ENCODE measurements around the gene NUDT5. TPM values are rescaled to one million over a fixed set of nuclear protein-coding genes. Genes with fewer than 3 reads are reported as not detected.

Gene NUDT5
- total RNA-seq, 3 donors from 2014 or later: 104 to 109 (median 105) TPM

DNA sequence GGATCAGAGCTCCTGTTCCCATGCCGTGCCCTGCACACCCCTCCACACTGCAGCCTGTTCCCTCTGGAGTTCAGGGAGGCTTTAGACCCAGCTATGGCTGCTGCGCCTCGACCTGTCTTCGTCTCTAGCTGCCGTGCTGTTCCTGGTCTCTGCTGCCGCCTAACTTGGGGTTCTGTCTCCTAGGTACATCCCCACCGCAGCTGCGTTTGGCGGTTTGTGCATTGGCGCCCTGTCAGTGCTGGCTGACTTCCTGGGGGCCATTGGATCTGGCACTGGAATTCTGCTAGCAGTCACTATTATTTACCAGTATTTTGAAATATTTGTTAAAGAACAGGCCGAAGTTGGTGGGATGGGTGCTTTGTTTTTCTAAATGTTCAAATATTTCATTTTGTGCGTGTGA lies 31.6 kb downstream of the NUDT5 start:
- Mint-ChIP-seq H3K36me3 (ENCODE audit: insufficient read depth) (peaks cover 39% of the 10 kb centered on the region), H3K4me3 (no peak overlapping the region), H3K9me3 (no peaks in the 10 kb centered on the region), H3K4me1 (ENCODE audit: low read depth) (no peaks in the 10 kb centered on the region), H3K27me3 (ENCODE audit: low read depth) (no peaks in the 10 kb centered on the region)
- DNase-seq (no peak), ATAC-seq (no peak)

DNA sequence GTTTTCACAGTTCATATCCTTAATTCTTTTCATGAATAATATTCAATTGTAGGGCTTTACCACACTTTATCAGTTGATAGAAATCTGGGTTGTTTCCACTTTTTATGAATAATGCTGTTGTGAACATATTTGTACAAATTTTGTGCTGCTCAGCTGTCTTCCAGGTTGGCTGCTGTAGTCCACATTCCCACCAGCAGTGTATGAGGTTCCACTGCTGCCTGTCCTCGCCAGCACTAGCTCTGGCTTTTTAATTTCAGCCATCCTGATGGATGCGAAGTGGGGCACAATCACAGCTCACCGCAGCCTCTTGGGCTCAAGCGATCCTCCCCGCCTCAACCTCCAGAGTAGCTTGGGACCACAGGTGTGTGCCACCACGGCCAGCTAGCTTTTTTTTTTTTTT lies 32.8 kb downstream of the NUDT5 start:
- no peaks in the 10 kb centered on the region for H3K4me1 Mint-ChIP-seq (ENCODE audit: low read depth)
- ATAC-seq: no peak
- no peak overlapping the region for H3K4me3 Mint-ChIP-seq
- H3K36me3 Mint-ChIP-seq (ENCODE audit: insufficient read depth): peaks cover 38% of the 10 kb centered on the region
- H3K27me3 Mint-ChIP-seq (ENCODE audit: low read depth): no peaks in the 10 kb centered on the region
- H3K9me3 Mint-ChIP-seq: no peaks in the 10 kb centered on the region
- no peak for DNase-seq

DNA sequence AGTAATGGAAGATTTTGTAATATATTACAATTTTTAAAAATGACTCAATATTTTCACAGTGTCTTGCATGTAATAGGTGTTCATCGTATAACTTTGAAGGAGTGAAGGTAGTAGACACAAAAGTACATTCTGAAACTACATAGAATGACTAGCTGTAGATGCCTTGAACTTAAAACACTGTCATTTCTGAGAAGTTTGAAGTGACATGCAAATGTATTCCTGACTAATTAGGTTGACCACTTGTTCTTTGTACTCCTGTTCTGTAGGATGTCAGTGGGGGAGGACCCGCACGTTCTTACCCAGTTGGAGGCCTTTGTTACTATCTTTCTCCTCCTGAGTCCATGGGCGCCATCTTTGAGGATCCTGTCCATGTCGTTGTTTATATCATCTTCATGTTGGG lies 35.0 kb downstream of the NUDT5 start:
- Mint-ChIP-seq H3K9me3 (no peaks in the 10 kb centered on the region), H3K4me3 (no peak overlapping the region), H3K27me3 (ENCODE audit: low read depth) (no peaks in the 10 kb centered on the region), H3K4me1 (ENCODE audit: low read depth) (no peaks in the 10 kb centered on the region), H3K36me3 (ENCODE audit: insufficient read depth) (peaks cover 35% of the 10 kb centered on the region)
- DNase-seq (no peak), ATAC-seq (no peak)

DNA sequence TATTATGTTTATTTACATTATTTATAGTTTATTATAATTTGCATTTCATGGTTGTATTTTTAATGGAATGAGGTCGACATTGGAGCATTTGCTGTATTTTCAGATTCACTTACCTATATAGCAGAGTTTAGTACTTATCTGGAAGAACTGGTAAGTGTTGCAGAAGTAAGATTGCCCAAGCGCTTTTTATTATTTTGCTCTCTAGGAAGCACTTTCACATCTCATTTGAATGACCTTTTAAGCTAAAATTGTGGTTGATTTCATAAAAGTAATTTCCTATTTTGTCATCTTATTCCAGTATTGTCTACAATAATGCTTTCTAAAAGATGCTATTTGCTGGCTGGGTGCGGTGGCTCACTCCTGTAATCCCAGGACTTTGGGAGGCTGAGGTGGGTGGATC lies 37.6 kb downstream of the NUDT5 start:
- Mint-ChIP-seq H3K27me3 (ENCODE audit: low read depth) (no peaks in the 10 kb centered on the region), H3K4me1 (ENCODE audit: low read depth) (no peaks in the 10 kb centered on the region), H3K36me3 (ENCODE audit: insufficient read depth) (peaks cover 31% of the 10 kb centered on the region), H3K9me3 (no peaks in the 10 kb centered on the region), H3K4me3 (no peak overlapping the region)
- DNase-seq (no peak), ATAC-seq (no peak)

DNA sequence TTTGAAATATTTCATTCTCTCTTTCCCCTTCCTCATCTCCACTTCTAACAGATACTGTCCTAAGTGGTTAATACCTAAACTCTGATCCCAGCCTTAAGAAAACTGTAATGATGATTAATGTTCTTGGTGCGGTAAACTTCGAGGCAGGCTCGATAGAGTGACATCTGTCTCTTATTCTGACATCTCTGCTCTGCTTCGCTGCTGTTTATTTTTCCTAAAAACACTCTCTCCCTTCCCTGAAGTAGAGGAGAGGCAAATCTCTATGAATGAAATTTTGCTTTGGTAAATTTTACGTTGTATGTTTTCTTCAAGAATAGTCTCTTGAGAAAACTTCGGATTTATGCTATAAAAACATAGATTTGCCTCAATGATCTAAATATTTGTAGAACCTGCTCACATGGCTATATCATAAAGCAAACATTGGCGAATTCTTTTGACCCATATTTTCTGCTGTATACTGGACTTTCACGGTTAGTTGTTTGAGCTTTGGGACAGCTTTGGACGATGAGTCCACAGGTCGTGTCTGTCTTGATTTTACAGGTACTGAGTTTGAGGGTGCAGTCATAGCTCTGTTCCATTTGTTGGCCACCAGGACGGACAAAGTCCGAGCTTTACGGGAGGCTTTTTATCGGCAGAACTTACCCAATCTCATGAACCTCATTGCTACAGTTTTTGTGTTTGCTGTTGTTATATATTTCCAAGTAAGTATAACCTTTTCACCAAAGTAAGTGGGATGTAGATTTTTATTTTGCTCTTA lies 39.1 kb downstream of the NUDT5 start:
- Mint-ChIP-seq H3K27me3 (ENCODE audit: low read depth) (no peaks in the 10 kb centered on the region), H3K9me3 (no peaks in the 10 kb centered on the region), H3K4me3 (no peak overlapping the region), H3K4me1 (ENCODE audit: low read depth) (no peaks in the 10 kb centered on the region), H3K36me3 (ENCODE audit: insufficient read depth) (peaks cover 23% of the 10 kb centered on the region)
- ATAC-seq: no peak
- no peak for DNase-seq

DNA sequence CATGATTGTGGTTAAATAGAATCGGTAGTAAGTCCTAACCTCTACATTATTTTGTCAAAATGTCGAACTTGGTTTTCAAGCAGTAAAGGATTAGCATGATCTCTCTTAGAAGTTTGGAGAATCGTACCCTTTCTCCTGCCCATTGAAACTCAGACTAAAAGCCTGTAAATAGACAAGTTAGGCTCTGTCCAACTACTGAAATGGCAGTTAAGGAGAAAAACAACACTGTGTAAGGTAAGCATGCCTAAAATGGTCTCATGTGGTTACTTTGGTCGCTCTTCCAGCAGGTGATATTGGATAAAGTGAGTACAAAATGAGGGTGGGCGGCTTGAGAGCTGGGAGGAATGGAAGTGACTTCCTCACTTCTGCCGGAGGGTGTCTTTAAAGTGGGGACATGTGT lies 41.2 kb downstream of the NUDT5 start:
- no peak for ATAC-seq
- peaks cover 24% of the 10 kb centered on the region for H3K36me3 Mint-ChIP-seq (ENCODE audit: insufficient read depth)

DNA sequence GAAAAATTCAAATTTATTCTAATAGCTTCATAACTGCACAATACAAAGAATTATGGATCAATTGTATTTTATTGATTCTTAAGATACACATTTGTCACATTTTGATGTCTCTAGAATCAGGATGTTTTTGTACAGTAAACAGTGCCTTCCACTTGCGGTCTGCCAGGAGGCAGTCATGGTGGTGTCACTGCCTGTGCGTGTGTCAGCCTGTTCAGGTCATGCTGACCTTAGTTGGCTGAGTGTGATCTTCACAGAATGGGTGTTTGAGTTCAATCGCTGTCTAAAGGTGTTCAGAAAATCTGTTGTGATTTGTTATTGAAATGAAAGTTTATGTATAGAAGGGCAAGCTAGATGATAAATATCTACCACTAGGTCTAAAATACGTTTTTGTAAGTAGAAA lies 45.5 kb downstream of the NUDT5 start:
- peaks cover 23% of the 10 kb centered on the region for H3K36me3 Mint-ChIP-seq (ENCODE audit: insufficient read depth)
- no peaks in the 10 kb centered on the region for H3K27me3 Mint-ChIP-seq (ENCODE audit: low read depth)
- no peaks in the 10 kb centered on the region for H3K4me1 Mint-ChIP-seq (ENCODE audit: low read depth)
- no peaks in the 10 kb centered on the region for H3K9me3 Mint-ChIP-seq
- DNase-seq: no peak
- no peak overlapping the region for H3K4me3 Mint-ChIP-seq
- no peak for ATAC-seq

More for the DNA sequence above, 41.2 kb downstream of the NUDT5 start:
- Mint-ChIP-seq H3K9me3 (no peaks in the 10 kb centered on the region), H3K4me1 (ENCODE audit: low read depth) (no peaks in the 10 kb centered on the region), H3K4me3 (no peak overlapping the region), H3K27me3 (ENCODE audit: low read depth) (no peaks in the 10 kb centered on the region)
- no peak for DNase-seq

DNA sequence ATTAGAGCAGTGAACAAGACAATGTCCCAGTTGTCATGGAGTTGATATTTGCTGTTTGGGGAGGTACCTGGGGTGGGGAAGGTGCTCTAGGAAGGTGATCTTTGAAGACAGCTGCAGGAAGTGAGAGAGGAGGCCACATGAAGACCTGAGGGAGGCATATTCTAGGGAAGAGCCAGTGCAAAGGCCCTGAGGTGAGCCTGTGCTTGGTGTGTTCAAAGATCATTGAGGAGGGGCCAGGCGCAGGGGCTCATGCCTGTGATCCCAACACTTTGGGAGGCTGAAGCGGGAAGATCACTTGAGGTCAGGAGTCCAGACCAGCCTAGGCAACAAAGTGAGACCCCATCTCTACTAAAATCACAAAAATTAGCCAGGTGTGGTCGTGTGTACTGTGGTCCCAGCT lies 51.2 kb downstream of the NUDT5 start:
- no peaks in the 10 kb centered on the region for H3K4me1 Mint-ChIP-seq (ENCODE audit: low read depth)
- no peak for DNase-seq
- H3K36me3 Mint-ChIP-seq (ENCODE audit: insufficient read depth): peaks cover 32% of the 10 kb centered on the region
- H3K4me3 Mint-ChIP-seq: no peak overlapping the region
- H3K9me3 Mint-ChIP-seq: no peaks in the 10 kb centered on the region
- no peak for ATAC-seq
- no peaks in the 10 kb centered on the region for H3K27me3 Mint-ChIP-seq (ENCODE audit: low read depth)

DNA sequence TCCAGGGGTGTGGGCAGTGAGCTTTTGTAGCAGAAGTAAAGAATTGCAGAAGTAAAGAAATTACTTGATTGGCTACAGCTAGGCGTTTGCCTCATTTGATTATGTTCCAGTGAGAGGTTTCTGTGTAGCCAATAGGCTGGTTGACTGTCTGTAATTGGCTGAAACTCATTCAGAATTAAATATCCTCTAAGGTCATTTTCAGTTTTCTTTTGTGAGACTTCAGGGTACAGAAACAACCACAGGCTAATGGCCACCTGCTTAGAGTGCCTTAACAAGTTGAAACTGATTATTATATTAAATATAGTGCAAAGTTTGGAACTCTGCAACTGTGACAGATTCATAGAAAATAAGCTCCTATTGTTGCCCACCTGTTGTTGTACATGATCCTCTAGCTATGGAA lies 55.7 kb downstream of the NUDT5 start:
- no peak for DNase-seq
- Mint-ChIP-seq H3K4me1 (ENCODE audit: low read depth) (no peaks in the 10 kb centered on the region), H3K9me3 (no peaks in the 10 kb centered on the region), H3K4me3 (no peak overlapping the region), H3K27me3 (ENCODE audit: low read depth) (no peaks in the 10 kb centered on the region), H3K36me3 (ENCODE audit: insufficient read depth) (peaks cover 35% of the 10 kb centered on the region)
- ATAC-seq: no peak

DNA sequence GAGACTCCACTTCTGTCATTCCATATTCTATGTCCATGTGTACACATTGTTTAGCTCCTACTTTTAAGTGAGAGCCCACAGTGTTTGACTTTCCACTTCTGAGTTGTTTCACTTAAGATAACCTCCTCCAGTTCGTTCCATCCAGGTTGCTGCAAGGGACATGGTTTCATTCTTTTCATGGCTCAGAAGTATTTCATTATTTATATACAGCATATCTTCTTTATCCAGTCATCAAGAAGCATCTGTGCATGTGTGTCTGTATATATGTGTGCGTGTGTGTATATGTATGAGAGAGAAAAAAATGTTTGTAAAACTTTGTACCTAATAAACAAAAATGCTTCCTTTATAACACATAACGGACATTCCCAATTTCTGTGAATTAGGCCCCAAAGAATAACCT lies 60.1 kb downstream of the NUDT5 start:
- DNase-seq (no peak), ATAC-seq (no peak)
- Mint-ChIP-seq H3K36me3 (ENCODE audit: insufficient read depth) (peaks cover 14% of the 10 kb centered on the region), H3K27me3 (ENCODE audit: low read depth) (no peaks in the 10 kb centered on the region), H3K4me3 (no peak overlapping the region), H3K9me3 (no peaks in the 10 kb centered on the region), H3K4me1 (ENCODE audit: low read depth) (peaks cover 10% of the 10 kb centered on the region)

DNA sequence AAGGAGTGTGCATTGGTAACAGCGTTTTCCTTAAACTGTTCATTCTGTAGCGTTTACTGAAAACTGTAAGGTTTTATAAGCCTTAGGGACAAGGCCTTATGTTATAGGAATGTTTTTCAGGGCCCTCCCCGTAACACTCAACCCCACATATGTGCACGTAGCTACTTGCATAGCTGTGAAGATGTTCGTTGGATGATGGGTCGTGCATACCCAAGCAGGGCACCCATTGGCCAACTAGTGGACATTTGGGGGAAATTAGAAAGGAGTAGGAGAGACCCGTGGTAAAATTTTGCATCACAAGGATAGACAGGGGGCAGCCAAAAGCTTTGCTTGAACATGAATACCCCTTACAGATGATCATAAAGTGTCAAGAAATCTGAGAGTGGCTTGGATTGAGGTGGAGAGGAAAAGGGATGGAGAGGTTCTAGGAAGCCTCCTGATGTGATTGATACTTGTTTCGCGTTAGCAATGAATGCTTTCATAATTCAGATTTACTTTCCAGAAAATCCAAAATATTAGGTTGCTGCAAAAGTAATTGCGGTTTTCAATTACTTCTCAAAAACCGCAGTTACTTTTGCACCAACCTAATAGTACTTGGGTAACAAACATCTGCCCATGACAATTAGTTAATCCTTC lies 65.3 kb downstream of the NUDT5 start:
- H3K4me3 Mint-ChIP-seq: peak overlapping the region; percentile 89
- peak in 1 of 2 donors; percentile 13 for ATAC-seq

DNA sequence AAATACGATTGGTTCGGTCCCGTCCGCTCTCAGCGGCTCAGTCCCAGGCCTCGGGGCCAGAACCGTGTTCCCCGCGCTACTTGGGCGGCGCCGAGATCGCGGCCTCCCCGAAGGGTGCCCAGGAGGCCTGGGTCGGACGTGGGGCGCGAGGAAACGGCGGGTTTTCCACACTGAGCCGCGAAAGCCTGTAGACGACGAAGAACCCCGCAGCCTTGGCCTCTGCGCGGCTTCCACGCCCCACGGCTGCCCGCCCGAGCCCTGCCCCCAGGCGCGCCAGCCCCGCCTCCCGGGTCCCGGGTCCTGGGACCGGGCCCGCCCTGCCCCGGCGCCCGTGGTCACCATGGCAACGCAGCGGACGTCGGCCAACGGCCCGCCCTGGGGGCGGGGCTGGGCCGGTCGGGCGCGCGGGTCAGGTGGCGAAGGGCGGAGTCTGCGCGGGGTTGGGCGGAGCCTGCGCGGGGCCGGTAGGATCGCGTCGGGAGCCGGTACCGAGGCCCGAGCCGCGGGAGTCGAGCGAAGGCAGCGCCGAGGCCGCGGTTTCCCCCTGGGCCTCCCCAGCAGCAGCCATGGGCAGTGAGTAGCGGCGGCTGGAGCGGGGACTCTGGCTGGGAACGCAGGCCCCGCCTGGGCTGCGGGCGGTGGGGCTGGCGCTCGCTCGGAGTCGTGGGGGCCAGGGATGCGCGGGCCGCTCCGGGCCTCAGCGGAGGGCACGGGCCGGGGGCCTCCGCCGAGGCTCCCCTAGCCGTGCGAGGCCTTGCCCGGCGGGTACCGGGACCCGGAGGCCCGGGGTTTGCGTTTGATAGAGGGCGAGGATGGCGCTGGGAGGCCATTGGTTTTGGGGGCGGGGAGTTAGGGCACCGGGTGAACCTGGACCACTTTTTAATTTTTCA lies 66.2 kb downstream of the NUDT5 start, which contains the start of gene SEC61A2:
Gene SEC61A2, plus strand, starts transcription at position 456 of the 890 bp plus-strand sequence. Its CDS starts 111 bp downstream, at position 567.
- ATAC-seq (peak; percentile 94 to 97), DNase-seq (peak; percentile 98)

More for the DNA sequence above, 65.3 kb downstream of the NUDT5 start:
- H3K9me3 Mint-ChIP-seq: no peaks in the 10 kb centered on the region
- peaks cover 21% of the 10 kb centered on the region for H3K4me1 Mint-ChIP-seq (ENCODE audit: low read depth)
- peak; percentile 14 for DNase-seq
- H3K27me3 Mint-ChIP-seq (ENCODE audit: low read depth): no peaks in the 10 kb centered on the region
- H3K36me3 Mint-ChIP-seq (ENCODE audit: insufficient read depth): peaks cover 2% of the 10 kb centered on the region

DNA sequence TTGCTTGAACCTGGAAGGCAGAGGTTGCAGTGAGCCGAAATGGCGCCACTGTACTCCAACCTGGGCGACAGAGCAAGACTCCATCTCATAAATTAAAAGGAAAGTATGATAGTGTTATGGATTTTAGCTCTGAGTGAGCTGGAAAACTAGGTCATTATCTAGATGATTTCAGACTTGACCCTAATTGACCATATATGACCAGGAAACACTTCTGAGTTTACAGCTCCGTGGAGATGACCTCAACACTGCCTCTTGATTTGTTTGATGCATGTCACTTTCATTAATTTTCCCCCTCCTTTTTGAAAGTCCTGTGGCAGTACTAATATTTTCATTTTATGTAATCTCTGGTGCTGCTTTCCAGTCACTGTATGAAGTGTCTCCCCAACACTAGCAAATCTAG lies 74.0 kb downstream of the NUDT5 start:
- Mint-ChIP-seq H3K4me1 (ENCODE audit: low read depth) (peaks cover 26% of the 10 kb centered on the region), H3K4me3 (no peak overlapping the region), H3K27me3 (ENCODE audit: low read depth) (no peaks in the 10 kb centered on the region), H3K36me3 (ENCODE audit: insufficient read depth) (peaks cover 24% of the 10 kb centered on the region), H3K9me3 (no peaks in the 10 kb centered on the region)
- DNase-seq (no peak), ATAC-seq (no peak)

More for the DNA sequence above, 66.2 kb downstream of the NUDT5 start, which contains the start of gene SEC61A2:
- Mint-ChIP-seq H3K36me3 (ENCODE audit: insufficient read depth) (peaks cover 2% of the 10 kb centered on the region), H3K4me3 (peak within 1 kb of the TSS; percentile 89), H3K27me3 (ENCODE audit: low read depth) (no peaks in the 10 kb centered on the region), H3K4me1 (ENCODE audit: low read depth) (peaks cover 21% of the 10 kb centered on the region), H3K9me3 (no peaks in the 10 kb centered on the region)
